Tibial nerve (tissue), 4 donors: ENCODE data around the gene PLEKHJ1. TPM values are rescaled to one million over a fixed set of nuclear protein-coding genes. Genes with fewer than 3 reads are reported as not detected.

ENCODE experiments used
- DNase-seq, 2 donors: peaks; one replicate each; pipeline ENCODE4 v3.0.0-alpha.2; 2019; ENCODE audit warnings: low spot score in 2 of 2
- H3K27ac ChIP-seq, 4 donors: fragments of 200-600 bp; sonication (generic) in 3 of 4; one replicate each; pipeline ENCODE4 v1.5.1; 2017 to 2019; ENCODE audit warnings: mild to moderate bottlenecking in 1 of 4
- H3K27me3 ChIP-seq, 2 donors: fragments of 200-600 bp; sonication (generic) in 1 of 2; one replicate each; pipeline versions ENCODE4 v1.5.1 to v1.6.0; 2017 to 2019
- H3K36me3 ChIP-seq, 3 donors: fragments of 200-600 bp; sonication (generic); one replicate each; pipeline ENCODE4 v1.5.1; 2018 to 2019
- H3K4me1 ChIP-seq, 4 donors: fragments of 200-600 bp; sonication (generic) in 3 of 4; one replicate each; pipeline ENCODE4 v1.5.1; 2017 to 2019
- H3K4me3 ChIP-seq, 4 donors: fragments of 200-600 bp; sonication (generic) in 3 of 4; one replicate each; pipeline ENCODE4 v1.5.1; 2017 to 2019; ENCODE audit warnings: mild to moderate bottlenecking in 1 of 4, moderate library complexity in 1 of 4
- H3K9me3 ChIP-seq, 4 donors: fragments of 200-600 bp; sonication (generic) in 3 of 4; one replicate each; pipeline ENCODE4 v1.5.1; 2017 to 2019
- CTCF ChIP-seq, 5 experiments: fragments of 200-600 bp in 3 of 5; fragments of 450-650 bp in 2 of 5; sonication (generic) in 3 of 5; IDR thresholded peaks; one replicate each; pipeline ENCODE4 v1.5.1; 2016 to 2019; ENCODE audit warnings: antibody characterized with exemption in 5 of 5, mild to moderate bottlenecking in 3 of 5, moderate library complexity in 2 of 5
- EP300 ChIP-seq, 2 donors: sonication (generic); formaldehyde crosslinking; IDR thresholded peaks; one replicate each; pipeline ENCODE4 v1.6.1; 2017; ENCODE audit warnings: antibody characterized with exemption in 2 of 2, mild to moderate bottlenecking in 1 of 2
- POLR2A ChIP-seq, 2 donors: fragments of 450-650 bp; IDR thresholded peaks; one replicate each; pipeline ENCODE4 v1.6.1; 2017; ENCODE audit warnings: antibody characterized with exemption in 2 of 2, mild to moderate bottlenecking in 2 of 2, moderate library complexity in 2 of 2
- whole genome bisulfite sequencing, 2 donors: methylation state at CpG; one replicate each; pipeline ENCODE4 v1.1.5; 2018; 5-methylcytosine and 5-hydroxymethylcytosine counted together
- total RNA-seq, 4 donors: library from RNA; depleted of rRNA; stranded (reverse); fragments of >200 nt; gene quantifications; one replicate each; pipeline ENCODE4 v1.1.0, GENCODE V29; 2016

PLEKHJ1 gene
- total RNA-seq, 4 donors from 2014 or later, result 37.3 to 67.5 (median 51.2) TPM

- Histone ChIP-seq H3K9me3 (no peaks in the 10 kb centered on the region), H3K27me3 (no peaks in the 10 kb centered on the region), H3K27ac (no peak overlapping the region), H3K4me1 (peaks cover 0 to 15% (median 1%) of the 10 kb centered on the region in 4 donors), H3K4me3 (no peak overlapping the region), H3K36me3 (peaks cover 2 to 100% (median 13%) of the 10 kb centered on the region in 3 donors)
- no peak for DNase-seq
- no peak for TF ChIP-seq CTCF (IDR thresholded peaks at IDR 0.05)
- TF ChIP-seq POLR2A (IDR thresholded peaks at IDR 0.05), result no peak
- TF ChIP-seq EP300 (IDR thresholded peaks at IDR 0.05), result no peak
- WGBS, 2 donors, result 94 to 96% methylated on average over 39 to 53 of the region's 53 CpGs
Observed at GRCh38 chr19:2226840-2227360, 9.2 kb downstream of the PLEKHJ1 start.

GRCh38 chr19:2226051-2226839 lies 9.9 kb downstream of the PLEKHJ1 start:
- Histone ChIP-seq H3K27me3 (no peaks in the 10 kb centered on the region), H3K36me3 (peaks cover 2 to 95% (median 13%) of the 10 kb centered on the region in 3 donors), H3K27ac (no peak overlapping the region), H3K4me1 (peaks cover 0 to 15% (median 8%) of the 10 kb centered on the region in 4 donors), H3K4me3 (no peak overlapping the region), H3K9me3 (no peaks in the 10 kb centered on the region)
- DNase-seq, result no peak
- TF ChIP-seq POLR2A (IDR thresholded peaks at IDR 0.05) (no peak), EP300 (IDR thresholded peaks at IDR 0.05) (no peak), CTCF (IDR thresholded peaks at IDR 0.05) (no peak)
- WGBS, 2 donors, result 93 to 95% methylated on average over 49 to 51 of the region's 59 CpGs

DNA sequence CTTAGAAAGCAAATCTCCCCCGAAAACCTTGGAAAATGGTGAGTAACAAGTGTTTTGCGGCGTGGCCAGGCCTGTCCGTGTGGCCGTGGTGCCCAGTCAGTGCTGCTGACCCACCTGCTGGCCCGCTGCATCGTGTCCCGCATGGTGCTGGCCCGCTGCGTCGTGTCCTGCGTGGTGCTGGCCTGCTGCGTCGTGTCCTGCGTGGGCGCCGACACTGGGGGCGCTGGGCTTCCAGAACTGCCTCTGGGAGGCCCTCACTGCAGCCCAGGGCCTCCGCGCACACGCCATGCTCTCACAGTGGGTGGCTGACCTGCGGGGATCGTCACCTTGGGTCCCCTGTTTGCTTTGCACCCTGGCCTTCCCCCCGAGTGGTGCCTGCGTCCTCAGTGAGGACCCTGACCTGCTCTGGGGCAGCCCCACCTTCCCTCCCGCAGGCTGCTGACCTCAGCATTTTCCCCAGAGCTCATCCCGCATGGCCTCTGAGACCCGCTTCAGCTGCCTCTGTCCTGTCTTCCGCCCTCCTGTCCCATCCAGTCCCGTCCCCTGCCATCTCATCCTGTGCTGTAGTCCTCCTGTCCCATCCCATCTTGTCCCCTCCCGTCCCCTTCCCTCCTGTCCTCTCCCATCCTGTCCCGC lies 10.6 kb downstream of the PLEKHJ1 start:
- no peaks in the 10 kb centered on the region for H3K27me3 ChIP-seq
- H3K36me3 ChIP-seq, result peaks cover 2 to 89% (median 13%) of the 10 kb centered on the region in 3 donors
- 93 to 94% methylated on average over 20 to 31 of the region's 32 CpGs for WGBS, 2 donors
- H3K4me1 ChIP-seq, result peaks cover 0 to 18% (median 15%) of the 10 kb centered on the region in 4 donors
- no peaks in the 10 kb centered on the region for H3K9me3 ChIP-seq
- no peak overlapping the region for H3K4me3 ChIP-seq
- H3K27ac ChIP-seq, result no peak overlapping the region
- no peak for DNase-seq
- TF ChIP-seq EP300 (IDR thresholded peaks at IDR 0.05), result no peak
- no peak for TF ChIP-seq POLR2A (IDR thresholded peaks at IDR 0.05)
- no peak for TF ChIP-seq CTCF (IDR thresholded peaks at IDR 0.05)

DNA sequence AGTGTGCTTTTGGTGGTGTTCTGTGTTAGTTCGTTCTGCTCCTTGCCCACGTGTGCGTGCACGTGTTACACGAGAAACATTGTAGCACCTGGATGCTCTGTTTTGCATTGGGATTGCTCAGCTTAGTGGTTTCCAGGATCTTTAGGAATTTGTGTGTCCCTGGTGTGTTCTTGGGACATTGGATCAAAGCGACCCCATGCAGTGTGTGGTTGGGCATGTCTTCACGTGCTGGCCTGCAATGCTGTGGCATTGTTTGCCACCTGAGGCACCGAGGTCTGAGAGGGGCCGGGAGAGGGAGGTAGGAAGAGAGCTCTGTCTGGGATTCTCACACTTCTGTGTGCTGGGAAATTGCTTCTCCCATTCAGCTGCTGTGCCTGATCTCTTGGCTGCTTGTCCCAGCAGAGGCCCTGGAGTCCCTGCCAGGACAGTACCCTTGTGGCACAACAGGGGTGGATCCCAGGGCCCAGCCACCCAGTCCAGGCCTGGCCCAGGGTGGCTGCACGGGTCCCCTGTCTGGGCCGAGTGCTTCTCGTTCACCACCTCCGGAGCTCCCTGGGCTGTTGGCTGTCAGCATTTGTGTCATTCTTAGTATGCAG lies 11.3 kb downstream of the PLEKHJ1 start:
- DNase-seq, result no peak
- 84 to 85% methylated on average over 12 to 13 of the region's 13 CpGs for WGBS, 2 donors
- H3K27me3 ChIP-seq, result no peaks in the 10 kb centered on the region

More for the DNA sequence above, 11.3 kb downstream of the PLEKHJ1 start:
- TF ChIP-seq POLR2A (IDR thresholded peaks at IDR 0.05) (no peak), EP300 (IDR thresholded peaks at IDR 0.05) (no peak), CTCF (IDR thresholded peaks at IDR 0.05) (no peak)
- H3K4me3 ChIP-seq, result no peak overlapping the region
- peaks cover 2 to 89% (median 9%) of the 10 kb centered on the region in 3 donors for H3K36me3 ChIP-seq
- H3K9me3 ChIP-seq, result no peaks in the 10 kb centered on the region
- H3K4me1 ChIP-seq, result peaks cover 0 to 25% (median 19%) of the 10 kb centered on the region in 4 donors
- H3K27ac ChIP-seq, result no peak overlapping the region
